Bronchial epithelial cell (primary cell): Measurements from ENCODE around the gene CCDC152. TPM values are rescaled to one million over a fixed set of nuclear protein-coding genes. Genes with fewer than 3 reads are reported as not detected.
A peak's percentile ranks its signal among the peaks of the same experiment; 100 is the strongest.

Source experiments
- DNase-seq: peaks from one replicate; pipeline ENCODE4 v3.0.0-alpha.2; 2010; ENCODE audit warnings: low read depth
- FAIRE-seq: peaks from 2 replicates; lab custom pipeline; 2011; peaks lifted over from hg19 to GRCh38; lab: Jason Lieb, UNC
- H3K27me3 ChIP-seq: 2 replicates; pipeline ENCODE4 v1.5.1; 2011; ENCODE audit warnings: low read length; ENCODE audit not compliant: control insufficient read depth, insufficient read depth
- H3K36me3 ChIP-seq: 2 replicates; pipeline ENCODE4 v1.5.1; 2011; ENCODE audit warnings: low read length; ENCODE audit not compliant: control insufficient read depth, insufficient read depth
- H3K4me3 ChIP-seq: 2 replicates; pipeline ENCODE4 v1.5.1; 2011; ENCODE audit warnings: mild to moderate bottlenecking, low read depth, low read length, control low read depth
- total RNA-seq: library from RNA; depleted of rRNA; stranded (reverse); fragments of >200 nt; gene quantifications from 2 replicates; pipeline ENCODE4 v1.2.1, GENCODE V29; 2014
- TF ChIP-seq, protein P1 (sequence below): IDR thresholded peaks from 2 replicates; pipeline ENCODE4 v1.5.1; 2011; ENCODE audit warnings: mild to moderate bottlenecking, moderate library complexity, low read length, control low read depth, inconsistent platforms; ENCODE audit not compliant: insufficient read depth, severe bottlenecking

The CCDC152 gene
- total RNA-seq, 1 donor from 2014 or later = under 0.01 TPM

DNA sequence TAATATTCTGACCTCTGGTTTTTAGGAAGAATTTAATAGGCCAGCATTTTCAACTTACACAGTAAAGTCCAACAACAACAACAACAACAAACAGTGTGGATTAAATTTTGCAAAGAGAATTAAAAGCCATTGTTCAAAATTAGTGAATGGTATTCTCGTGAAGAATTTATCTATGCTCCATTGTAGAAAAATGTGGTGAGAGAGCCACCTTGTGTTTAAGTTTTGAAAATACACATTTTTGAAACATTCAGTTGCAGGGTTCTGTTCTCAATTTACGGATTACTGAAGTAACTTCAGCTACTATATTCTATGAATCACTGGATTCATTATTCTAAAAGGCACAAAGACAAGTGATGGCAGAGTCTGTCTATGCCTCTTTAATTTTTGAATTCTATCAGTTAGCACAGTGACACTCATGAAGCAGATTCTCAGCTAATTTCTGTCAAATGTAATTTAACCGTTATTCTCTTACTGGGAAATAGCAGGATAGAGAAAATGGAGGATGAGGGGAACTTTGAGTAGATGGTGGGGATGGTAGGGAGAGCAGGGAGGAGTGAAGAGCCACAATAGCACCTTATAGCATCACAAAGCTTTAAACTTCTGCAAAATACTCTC is 11.0 kb downstream of the CCDC152 start:
- Histone ChIP-seq H3K36me3 (no peaks in the 10 kb centered on the region), H3K4me3 (no peak overlapping the region), H3K27me3 (no peaks in the 10 kb centered on the region)
- TF ChIP-seq, protein P1, sequence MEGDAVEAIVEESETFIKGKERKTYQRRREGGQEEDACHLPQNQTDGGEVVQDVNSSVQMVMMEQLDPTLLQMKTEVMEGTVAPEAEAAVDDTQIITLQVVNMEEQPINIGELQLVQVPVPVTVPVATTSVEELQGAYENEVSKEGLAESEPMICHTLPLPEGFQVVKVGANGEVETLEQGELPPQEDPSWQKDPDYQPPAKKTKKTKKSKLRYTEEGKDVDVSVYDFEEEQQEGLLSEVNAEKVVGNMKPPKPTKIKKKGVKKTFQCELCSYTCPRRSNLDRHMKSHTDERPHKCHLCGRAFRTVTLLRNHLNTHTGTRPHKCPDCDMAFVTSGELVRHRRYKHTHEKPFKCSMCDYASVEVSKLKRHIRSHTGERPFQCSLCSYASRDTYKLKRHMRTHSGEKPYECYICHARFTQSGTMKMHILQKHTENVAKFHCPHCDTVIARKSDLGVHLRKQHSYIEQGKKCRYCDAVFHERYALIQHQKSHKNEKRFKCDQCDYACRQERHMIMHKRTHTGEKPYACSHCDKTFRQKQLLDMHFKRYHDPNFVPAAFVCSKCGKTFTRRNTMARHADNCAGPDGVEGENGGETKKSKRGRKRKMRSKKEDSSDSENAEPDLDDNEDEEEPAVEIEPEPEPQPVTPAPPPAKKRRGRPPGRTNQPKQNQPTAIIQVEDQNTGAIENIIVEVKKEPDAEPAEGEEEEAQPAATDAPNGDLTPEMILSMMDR = peak; percentile 34
- DNase-seq (peak; percentile 35), FAIRE-seq (no peak)

DNA sequence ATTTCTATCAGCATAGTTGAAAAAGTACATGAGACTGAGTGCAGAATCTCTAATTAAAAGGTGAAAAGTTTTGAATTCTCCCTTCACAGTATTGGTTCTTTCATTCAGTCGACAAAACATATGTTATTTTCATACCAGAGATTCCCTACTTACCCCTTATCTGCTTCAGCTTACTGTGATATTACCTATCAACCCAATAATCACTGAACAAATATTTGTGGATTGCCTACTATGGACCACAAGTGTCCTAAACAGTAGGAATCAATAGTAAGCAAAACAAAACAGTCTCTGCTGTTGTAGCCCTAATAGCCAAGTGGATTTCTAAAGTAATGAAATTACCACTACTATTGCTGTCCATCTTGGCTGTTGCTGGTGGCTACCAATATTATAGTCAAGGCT is 11.5 kb downstream of the CCDC152 start:
- Histone ChIP-seq H3K4me3 (no peak overlapping the region), H3K36me3 (no peaks in the 10 kb centered on the region), H3K27me3 (no peaks in the 10 kb centered on the region)
- FAIRE-seq (no peak), DNase-seq (no peak)
- TF ChIP-seq, protein P1 = no peak

DNA sequence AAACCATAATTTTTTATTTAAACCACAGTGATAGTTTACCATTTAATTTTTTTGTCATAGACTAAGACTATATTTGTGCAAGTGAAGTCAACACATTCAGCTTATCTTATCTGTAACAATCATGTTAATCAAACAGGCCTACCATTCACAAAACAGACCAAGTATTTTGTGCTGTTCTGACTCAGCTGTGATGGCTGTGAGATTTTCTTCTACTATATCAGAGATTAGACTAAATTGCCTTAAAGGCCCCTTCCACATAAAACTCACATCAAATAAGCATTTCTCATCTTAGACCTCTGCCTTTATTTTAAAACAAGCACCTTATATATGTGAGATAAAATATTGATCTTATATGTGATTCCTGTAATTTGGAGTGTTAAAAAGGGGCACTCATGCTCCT is 13.4 kb downstream of the CCDC152 start:
- DNase-seq (no peak), FAIRE-seq (no peak)
- no peak overlapping the region for H3K4me3 ChIP-seq
- no peaks in the 10 kb centered on the region for H3K27me3 ChIP-seq
- TF ChIP-seq, protein P1 = no peak
- no peaks in the 10 kb centered on the region for H3K36me3 ChIP-seq

DNA sequence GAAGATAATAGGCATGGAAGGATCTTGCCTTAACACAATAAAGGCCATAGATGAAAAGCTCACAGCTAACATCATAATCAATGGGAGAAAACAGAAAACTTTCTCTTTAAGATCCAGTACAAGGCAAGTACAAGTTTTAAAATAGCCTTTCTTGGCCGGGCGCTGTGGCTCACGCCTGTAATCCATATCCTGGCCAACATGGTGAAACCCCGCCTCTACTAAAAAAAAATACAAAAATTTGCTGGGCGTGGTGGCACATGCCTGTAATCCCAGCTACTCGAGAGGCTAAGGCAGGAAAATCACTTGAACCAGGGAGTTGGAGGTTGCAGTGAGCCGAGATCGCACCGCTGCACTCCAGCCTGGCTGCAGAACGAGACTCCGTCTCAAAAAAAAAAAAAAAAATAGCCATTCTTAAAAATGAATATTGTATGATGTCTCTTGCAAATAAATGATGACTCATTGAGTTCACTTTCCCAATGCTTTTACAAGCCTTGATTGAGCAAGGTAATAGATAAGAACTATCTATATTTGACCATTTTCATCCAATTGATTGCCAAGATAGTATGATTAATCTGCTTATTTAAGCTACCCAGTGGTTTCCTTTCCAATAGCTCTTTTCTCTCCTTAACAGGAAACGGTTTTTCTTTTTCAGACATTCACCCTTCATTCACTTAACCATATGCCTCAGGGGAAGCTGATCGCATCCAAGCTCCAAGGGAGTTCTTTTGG is 15.8 kb downstream of the CCDC152 start:
- DNase-seq (peak; percentile 64), FAIRE-seq (no peak)
- H3K27me3 ChIP-seq = no peaks in the 10 kb centered on the region
- TF ChIP-seq, protein P1 = no peak
- no peak overlapping the region for H3K4me3 ChIP-seq
- H3K36me3 ChIP-seq = no peaks in the 10 kb centered on the region

DNA sequence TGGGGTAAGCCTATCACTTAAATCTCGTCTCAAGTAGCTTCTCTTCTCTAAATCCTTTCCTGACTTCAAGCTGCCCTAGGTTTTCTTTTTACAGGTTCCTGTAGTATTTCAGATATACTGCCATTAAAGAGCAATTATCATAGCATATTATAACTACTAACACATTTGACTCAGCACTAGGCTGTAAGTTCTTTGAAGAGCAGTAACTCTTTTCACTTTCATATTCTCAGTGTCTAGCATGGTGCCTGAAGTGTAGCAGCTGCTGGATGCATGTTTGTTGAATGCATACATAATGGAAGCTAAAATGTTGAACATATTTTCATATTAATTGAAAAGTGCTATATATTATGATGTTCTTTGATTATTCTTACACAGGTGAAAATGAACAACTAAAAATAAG is 22.5 kb downstream of the CCDC152 start:
- Histone ChIP-seq H3K4me3 (no peak overlapping the region), H3K27me3 (peaks cover 3% of the 10 kb centered on the region), H3K36me3 (no peaks in the 10 kb centered on the region)
- FAIRE-seq (no peak), DNase-seq (no peak)
- TF ChIP-seq, protein P1 = no peak
